Neutrophil (primary cell): ENCODE results near the gene RPRD1B.

Experiments
- H3K27ac ChIP-seq: fragments of 200-600 bp; sonication (generic); 2 replicates; pipeline ENCODE4 v1.5.1; 2016; ENCODE audit warnings: mild to moderate bottlenecking, moderate library complexity
- H3K27me3 ChIP-seq: fragments of 200-600 bp; sonication (generic); 2 replicates; pipeline ENCODE4 v1.6.0; 2016; ENCODE audit warnings: mild to moderate bottlenecking
- H3K36me3 ChIP-seq: fragments of 200-600 bp; sonication (generic); 2 replicates; pipeline ENCODE4 v1.5.1; 2017
- H3K4me1 ChIP-seq, 2 experiments: fragments of 200-600 bp in 1 of 2; sonication (generic) in 1 of 2; 1 replicate in 1 of 2; 2 replicates in 1 of 2; pipeline versions ENCODE4 v1.5.1 to v1.6.1; 2013 to 2016; ENCODE audit warnings: low read depth in 1 of 2, low read length in 1 of 2, mild to moderate bottlenecking in 1 of 2, moderate library complexity in 1 of 2; ENCODE audit not compliant: control insufficient read depth in 1 of 2, insufficient read depth in 1 of 2
- H3K4me3 ChIP-seq, 2 experiments: fragments of 200-600 bp in 1 of 2; sonication (generic) in 1 of 2; 1 replicate in 1 of 2; 2 replicates in 1 of 2; pipeline ENCODE4 v1.5.1; 2013 to 2016; ENCODE audit warnings: low read depth in 1 of 2, low read length in 1 of 2, mild to moderate bottlenecking in 1 of 2, moderate library complexity in 1 of 2
- H3K9me3 ChIP-seq: fragments of 200-600 bp; sonication (generic); 2 replicates; pipeline ENCODE4 v1.5.1; 2016
- TF ChIP-seq, protein P1 (sequence below): fragments of 200-600 bp; sonication (generic); IDR thresholded peaks from 2 replicates; pipeline ENCODE4 v1.5.1; 2016; ENCODE audit warnings: antibody characterized with exemption

RPRD1B gene

DNA sequence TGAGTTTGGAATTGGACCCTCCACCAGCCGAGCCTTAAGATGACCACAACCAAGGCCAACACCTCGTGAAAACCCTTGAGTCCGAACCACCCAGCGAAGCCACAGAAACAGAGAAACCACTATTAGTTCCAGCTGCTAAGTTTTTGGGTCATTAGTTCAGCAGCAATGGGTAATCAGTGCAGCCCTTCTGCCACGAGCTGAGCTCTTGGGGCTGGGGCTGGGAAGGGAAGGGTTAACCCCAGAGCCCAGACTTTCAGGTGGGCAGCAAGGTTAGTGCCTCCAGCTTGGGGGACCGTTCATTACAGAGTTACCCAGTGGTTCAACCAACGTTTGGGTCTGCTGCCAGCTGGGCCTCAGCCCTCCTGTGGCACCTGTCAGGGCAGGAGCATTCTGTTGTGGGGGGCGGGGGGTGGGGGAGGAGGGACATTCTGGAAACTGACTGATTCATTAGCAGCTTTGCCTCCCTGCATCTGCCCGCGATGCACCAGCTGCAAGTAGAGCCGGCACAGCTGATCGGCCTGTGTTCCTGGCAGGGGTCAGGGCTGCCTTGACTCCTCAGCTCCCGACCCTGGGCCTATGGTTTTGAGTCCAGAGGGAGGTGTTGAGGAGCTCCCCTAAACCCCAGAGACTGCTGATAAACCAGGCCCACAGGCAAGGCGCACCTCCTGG lies 78.8 kb downstream of the RPRD1B start:
- H3K27me3 ChIP-seq = no peaks in the 10 kb centered on the region
- no peak overlapping the region for H3K27ac ChIP-seq
- no peaks in the 10 kb centered on the region for H3K4me1 ChIP-seq
- TF ChIP-seq, protein P1, sequence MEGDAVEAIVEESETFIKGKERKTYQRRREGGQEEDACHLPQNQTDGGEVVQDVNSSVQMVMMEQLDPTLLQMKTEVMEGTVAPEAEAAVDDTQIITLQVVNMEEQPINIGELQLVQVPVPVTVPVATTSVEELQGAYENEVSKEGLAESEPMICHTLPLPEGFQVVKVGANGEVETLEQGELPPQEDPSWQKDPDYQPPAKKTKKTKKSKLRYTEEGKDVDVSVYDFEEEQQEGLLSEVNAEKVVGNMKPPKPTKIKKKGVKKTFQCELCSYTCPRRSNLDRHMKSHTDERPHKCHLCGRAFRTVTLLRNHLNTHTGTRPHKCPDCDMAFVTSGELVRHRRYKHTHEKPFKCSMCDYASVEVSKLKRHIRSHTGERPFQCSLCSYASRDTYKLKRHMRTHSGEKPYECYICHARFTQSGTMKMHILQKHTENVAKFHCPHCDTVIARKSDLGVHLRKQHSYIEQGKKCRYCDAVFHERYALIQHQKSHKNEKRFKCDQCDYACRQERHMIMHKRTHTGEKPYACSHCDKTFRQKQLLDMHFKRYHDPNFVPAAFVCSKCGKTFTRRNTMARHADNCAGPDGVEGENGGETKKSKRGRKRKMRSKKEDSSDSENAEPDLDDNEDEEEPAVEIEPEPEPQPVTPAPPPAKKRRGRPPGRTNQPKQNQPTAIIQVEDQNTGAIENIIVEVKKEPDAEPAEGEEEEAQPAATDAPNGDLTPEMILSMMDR = no peak
- no peak overlapping the region for H3K4me3 ChIP-seq
- H3K36me3 ChIP-seq = no peaks in the 10 kb centered on the region
- no peaks in the 10 kb centered on the region for H3K9me3 ChIP-seq

DNA sequence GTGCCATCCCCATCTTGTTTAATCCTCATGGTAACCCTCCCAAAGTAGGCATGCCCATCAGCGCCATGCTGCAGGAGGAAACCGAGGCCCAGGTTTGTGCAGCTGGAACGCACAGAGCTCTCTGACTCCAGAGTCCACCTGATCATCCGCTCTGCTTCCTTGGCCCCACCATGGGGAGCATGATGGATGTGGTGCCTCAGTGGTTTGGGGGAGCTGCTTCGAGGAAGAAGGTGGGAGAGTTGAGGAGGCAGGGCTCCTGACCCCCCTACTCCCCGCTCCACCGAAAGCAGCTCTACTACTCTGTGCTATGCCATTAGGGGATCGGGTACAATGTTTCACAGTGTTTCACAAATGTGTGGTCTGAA lies 79.4 kb downstream of the RPRD1B start:
- TF ChIP-seq, protein P1 = no peak
- no peaks in the 10 kb centered on the region for H3K36me3 ChIP-seq
- no peaks in the 10 kb centered on the region for H3K9me3 ChIP-seq
- no peaks in the 10 kb centered on the region for H3K4me1 ChIP-seq
- H3K27ac ChIP-seq = no peak overlapping the region
- no peak overlapping the region for H3K4me3 ChIP-seq
- H3K27me3 ChIP-seq = no peaks in the 10 kb centered on the region

DNA sequence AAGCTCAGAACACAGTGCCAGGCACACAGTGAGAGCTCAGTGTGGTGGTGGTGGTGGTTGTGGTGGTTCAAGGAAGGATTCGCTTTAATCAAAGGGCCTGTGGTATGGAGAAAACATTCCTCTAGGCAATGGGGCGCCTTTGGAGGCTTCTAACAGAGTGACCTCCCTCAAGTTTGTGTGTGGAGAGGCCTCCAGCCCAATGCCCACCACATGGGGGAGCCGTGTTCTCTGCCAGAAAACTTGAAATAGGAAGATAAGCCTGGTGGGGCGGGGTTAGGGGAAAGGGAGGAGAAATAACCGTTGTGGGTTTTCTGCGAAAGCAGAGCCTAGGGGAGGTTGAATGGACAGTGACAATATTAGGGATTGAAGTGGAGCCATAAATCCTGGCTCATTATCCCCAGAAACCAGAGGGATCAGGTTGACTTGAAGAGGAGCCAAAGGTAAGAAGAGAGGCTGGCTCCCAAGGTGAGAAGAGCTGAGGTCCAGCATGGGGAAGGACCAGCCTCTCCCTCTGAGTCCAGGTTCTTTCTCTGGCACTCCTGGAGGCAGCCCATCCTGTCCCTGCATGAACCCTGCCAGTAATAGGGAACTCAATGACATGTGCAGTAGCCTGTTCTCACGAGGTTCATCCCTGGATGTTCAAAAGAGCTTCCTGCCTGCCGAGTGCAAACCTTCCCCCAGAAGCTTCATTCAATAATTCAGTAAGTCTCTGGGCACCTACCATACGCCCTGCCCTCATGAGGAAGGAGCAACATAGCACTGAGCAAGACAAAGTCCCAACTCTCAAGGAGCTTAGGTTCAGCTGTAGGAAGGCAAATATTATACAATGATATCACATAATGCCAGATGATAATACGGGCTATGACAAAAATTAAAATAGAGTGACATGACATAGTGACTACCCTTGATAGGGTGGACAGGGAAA lies 80.1 kb downstream of the RPRD1B start:
- Histone ChIP-seq H3K9me3 (no peaks in the 10 kb centered on the region), H3K27me3 (no peaks in the 10 kb centered on the region), H3K27ac (no peak overlapping the region), H3K36me3 (no peaks in the 10 kb centered on the region), H3K4me3 (no peak overlapping the region), H3K4me1 (no peaks in the 10 kb centered on the region)
- TF ChIP-seq, protein P1 = no peak

DNA sequence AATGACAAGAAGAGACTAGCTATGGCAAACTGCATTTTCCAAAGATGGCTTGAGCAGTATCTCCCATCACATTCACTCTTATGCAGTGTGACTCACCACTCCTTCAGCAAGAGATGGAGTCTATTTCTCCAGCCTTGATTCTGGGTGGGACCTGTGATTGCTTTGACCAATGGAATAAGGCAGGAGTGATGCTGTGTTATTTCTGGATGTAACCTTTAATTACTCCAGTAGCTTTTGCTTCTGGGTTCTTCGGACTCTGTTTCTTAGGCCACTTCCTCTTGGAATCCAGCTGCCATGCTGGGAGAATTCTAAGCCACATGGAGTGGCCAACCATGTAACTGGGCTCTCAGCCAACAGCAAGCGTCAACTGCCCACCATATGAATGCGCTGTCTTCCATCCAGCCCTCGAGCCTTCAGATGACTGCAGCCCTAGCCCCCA lies 80.8 kb downstream of the RPRD1B start:
- TF ChIP-seq, protein P1 = no peak
- Histone ChIP-seq H3K36me3 (no peaks in the 10 kb centered on the region), H3K4me3 (no peak overlapping the region), H3K27ac (no peak overlapping the region), H3K27me3 (no peaks in the 10 kb centered on the region), H3K4me1 (no peaks in the 10 kb centered on the region), H3K9me3 (no peaks in the 10 kb centered on the region)

DNA sequence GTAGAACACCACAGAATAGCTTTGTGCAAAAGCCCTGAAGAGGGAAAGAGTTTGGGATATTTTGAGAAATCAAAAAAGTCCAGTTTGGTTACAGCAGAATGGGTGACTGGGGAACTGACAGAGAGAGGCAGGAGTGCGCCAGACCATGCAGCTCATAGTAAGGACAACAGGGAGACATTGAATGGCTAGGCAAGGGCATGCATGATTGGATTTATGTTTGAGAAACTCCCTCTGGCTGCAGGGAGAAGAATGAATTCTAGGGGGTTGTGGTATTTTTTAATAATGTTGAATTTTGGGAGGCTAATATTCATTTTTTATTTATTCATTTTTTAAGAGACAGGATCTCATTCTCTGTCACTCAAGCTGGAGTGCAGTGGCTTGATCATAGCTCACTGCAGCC lies 81.7 kb downstream of the RPRD1B start:
- Histone ChIP-seq H3K27me3 (no peaks in the 10 kb centered on the region), H3K27ac (no peak overlapping the region), H3K36me3 (no peaks in the 10 kb centered on the region), H3K4me3 (no peak overlapping the region), H3K4me1 (no peaks in the 10 kb centered on the region), H3K9me3 (no peaks in the 10 kb centered on the region)
- TF ChIP-seq, protein P1 = no peak
